ENCODE measurements around the gene TULP1. TPM values are rescaled to one million over a fixed set of nuclear protein-coding genes. Genes with fewer than 3 reads are reported as not detected.
A peak's percentile ranks its signal among the peaks of the same experiment; 100 is the strongest.

TULP1 gene
- total RNA-seq, 4 donors from 2014 or later, result not detected

- DNase-seq (no peak), ATAC-seq (no peak)
- no peaks in the 10 kb centered on the region for H3K9me3 ChIP-seq
- H3K36me3 ChIP-seq, result peaks cover 0 to 32% of the 10 kb centered on the region in 2 donors
- intact Hi-C loops (cut with DNase I; ENCODE audit: low total_unique reads), result no loop called here
- H3K4me1 ChIP-seq, result peaks cover 21 to 32% of the 10 kb centered on the region in 2 donors
- no peaks in the 10 kb centered on the region for H3K27me3 ChIP-seq
- peak overlapping the region; percentile 44 to 92 (median 88) for H3K27ac ChIP-seq
- H3K4me3 ChIP-seq, result no peak overlapping the region
- in situ Hi-C loops (cut with MboI; ENCODE audit: low sequenced_read_pairs in 4 of 4), result no loop called here
- TF ChIP-seq CTCF (IDR thresholded peaks at IDR 0.05 in 4 of 5, conservative IDR thresholded peaks at IDR 0.05 in 1 of 5) (no peak), POLR2A (IDR thresholded peaks at IDR 0.05) (no peak)
Observed at GRCh38 chr6:35471836-35472345, 40.8 kb downstream of the TULP1 start.

GRCh38 chr6:35470663-35471120 is 42.0 kb downstream of the TULP1 start:
- Histone ChIP-seq H3K27me3 (no peaks in the 10 kb centered on the region), H3K4me1 (peaks cover 21 to 32% of the 10 kb centered on the region in 2 donors), H3K36me3 (peaks cover 0 to 32% of the 10 kb centered on the region in 2 donors), H3K9me3 (no peaks in the 10 kb centered on the region), H3K27ac (peak overlapping the region; percentile 87 to 92 (median 90)), H3K4me3 (no peak overlapping the region)
- DNase-seq (no peak), ATAC-seq (no peak)
- TF ChIP-seq POLR2A (IDR thresholded peaks at IDR 0.05), result no peak
- TF ChIP-seq CTCF (IDR thresholded peaks at IDR 0.05 in 4 of 5, conservative IDR thresholded peaks at IDR 0.05 in 1 of 5), result no peak
- in situ Hi-C loops (cut with MboI; ENCODE audit: low sequenced_read_pairs in 4 of 4), result no loop called here
- intact Hi-C loops (cut with DNase I; ENCODE audit: low total_unique reads), result no loop called here

GRCh38 chr6:35469751-35470662 is 42.7 kb downstream of the TULP1 start:
- DNase-seq (peak in 1 of 2 donors; percentile 52), ATAC-seq (no peak)
- peaks cover 21 to 32% of the 10 kb centered on the region in 2 donors for H3K4me1 ChIP-seq
- TF ChIP-seq POLR2A (IDR thresholded peaks at IDR 0.05) (no peak), CTCF (IDR thresholded peaks at IDR 0.05 in 4 of 5, conservative IDR thresholded peaks at IDR 0.05 in 1 of 5) (no peak)
- intact Hi-C loops (cut with DNase I; ENCODE audit: low total_unique reads) (no loop called here), in situ Hi-C loops (cut with MboI; ENCODE audit: low sequenced_read_pairs in 4 of 4) (no loop called here)
- H3K27ac ChIP-seq, result peak overlapping the region; percentile 87 to 92 (median 90)
- H3K4me3 ChIP-seq, result peak overlapping the region; percentile 63 to 81 (median 72)
- H3K27me3 ChIP-seq, result no peaks in the 10 kb centered on the region
- H3K9me3 ChIP-seq, result no peaks in the 10 kb centered on the region
- H3K36me3 ChIP-seq, result peaks cover 0 to 31% of the 10 kb centered on the region in 2 donors

- TF ChIP-seq POLR2A (IDR thresholded peaks at IDR 0.05) (no peak), CTCF (IDR thresholded peaks at IDR 0.05 in 4 of 5, conservative IDR thresholded peaks at IDR 0.05 in 1 of 5) (no peak)
- Histone ChIP-seq H3K9me3 (no peaks in the 10 kb centered on the region), H3K27me3 (no peaks in the 10 kb centered on the region), H3K36me3 (peaks cover 0 to 26% of the 10 kb centered on the region in 2 donors), H3K4me1 (peaks cover 21 to 32% of the 10 kb centered on the region in 2 donors), H3K27ac (peak overlapping the region; percentile 87 to 92 (median 90)), H3K4me3 (peak overlapping the region; percentile 63 to 81 (median 72))
- intact Hi-C loops (cut with DNase I; ENCODE audit: low total_unique reads), result loop anchor here (1.0 kb wide), 2 partner anchors 17 to 127 kb away; partner anchors contain the start of genes FANCE and PPARD
- DNase-seq (no peak), ATAC-seq (peak in 1 of 2 donors; percentile 8)
- in situ Hi-C loops (cut with MboI; ENCODE audit: low sequenced_read_pairs in 4 of 4), result no loop called here
Observed at GRCh38 chr6:35468980-35469750, 43.5 kb downstream of the TULP1 start.

Measured in gastrocnemius medialis (tissue), 4 donors.